H7 (cell line): ENCODE data around the gene PPT2. TPM values are rescaled to one million over a fixed set of nuclear protein-coding genes. Genes with fewer than 3 reads are reported as not detected.
"Not testable (repeated sequence)": the region's sequence is repeated elsewhere in the genome, so short reads cannot be mapped to it uniquely, and the experiment has no call there.

Experiments used
- DNase-seq: peaks from one replicate; pipeline ENCODE4 v3.0.0; 2012
- H3K27me3 ChIP-seq: 2 replicates; pipeline ENCODE4 v1.6.0; 2011; ENCODE audit warnings: mild to moderate bottlenecking, low read length; ENCODE audit not compliant: control insufficient read depth, insufficient read depth
- H3K36me3 ChIP-seq: replicated peaks from 2 replicates; pipeline ENCODE4 v1.5.1; 2011; ENCODE audit warnings: low read length; ENCODE audit not compliant: control insufficient read depth, insufficient read depth
- H3K4me3 ChIP-seq: 2 replicates; pipeline ENCODE4 v1.5.1; 2011; ENCODE audit warnings: low read depth, mild to moderate bottlenecking, control low read depth, low read length, moderate library complexity; ENCODE audit not compliant: insufficient read depth
- total RNA-seq: library from RNA; depleted of rRNA; stranded (reverse); fragments of >200 nt; shearing (Covaris generic); gene quantifications from 2 replicates; pipeline ENCODE4 v1.2.3, GENCODE V29; 2014

PPT2 gene
- total RNA-seq, 1 experiment from 2014 or later, result 25.5 TPM

GRCh38 chr6:32183483-32184083, 29.6 kb downstream of the PPT2 start:
- peak; percentile 27 for DNase-seq
- Histone ChIP-seq H3K36me3 (peaks cover 28% of the 10 kb centered on the region), H3K27me3 (no peaks in the 10 kb centered on the region), H3K4me3 (no peak overlapping the region)

DNA sequence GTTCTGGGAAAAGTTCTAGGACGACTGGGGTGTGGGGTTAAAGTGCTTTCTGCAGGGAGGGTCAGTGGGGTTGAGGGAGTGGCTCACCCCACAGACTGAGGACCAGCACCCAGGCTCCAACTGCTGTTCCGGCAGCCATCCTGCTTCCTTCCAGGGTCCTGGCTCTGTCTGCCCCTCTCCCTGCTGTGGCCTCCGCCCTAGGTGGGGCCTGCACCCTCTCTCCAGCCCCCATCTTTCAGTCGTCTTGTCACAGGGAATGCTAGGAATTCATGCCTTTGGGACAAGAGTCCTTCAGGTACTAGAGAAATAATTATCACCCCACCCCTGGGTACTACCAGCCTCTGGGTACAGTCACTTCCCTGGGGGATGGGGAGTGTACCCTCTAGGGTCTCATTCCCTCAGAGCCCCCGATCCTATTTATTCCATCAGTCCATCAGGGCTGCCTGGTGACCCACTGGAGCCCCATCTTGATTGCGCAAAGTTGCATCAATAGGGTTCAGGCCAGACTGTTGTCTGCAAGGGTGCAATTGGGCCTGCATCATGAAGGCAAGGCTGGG, 30.2 kb downstream of the PPT2 start, which contains the start of gene AGER:
Gene AGER, minus strand, starts transcription at position 170 of the 557 bp plus-strand sequence. Its CDS starts 31 bp downstream, at position 139.
- H3K27me3 ChIP-seq, result no peaks in the 10 kb centered on the region
- peak; percentile 35 for DNase-seq
- H3K4me3 ChIP-seq, result no peak within 1 kb of the TSS
- peaks cover 28% of the 10 kb centered on the region for H3K36me3 ChIP-seq

DNA sequence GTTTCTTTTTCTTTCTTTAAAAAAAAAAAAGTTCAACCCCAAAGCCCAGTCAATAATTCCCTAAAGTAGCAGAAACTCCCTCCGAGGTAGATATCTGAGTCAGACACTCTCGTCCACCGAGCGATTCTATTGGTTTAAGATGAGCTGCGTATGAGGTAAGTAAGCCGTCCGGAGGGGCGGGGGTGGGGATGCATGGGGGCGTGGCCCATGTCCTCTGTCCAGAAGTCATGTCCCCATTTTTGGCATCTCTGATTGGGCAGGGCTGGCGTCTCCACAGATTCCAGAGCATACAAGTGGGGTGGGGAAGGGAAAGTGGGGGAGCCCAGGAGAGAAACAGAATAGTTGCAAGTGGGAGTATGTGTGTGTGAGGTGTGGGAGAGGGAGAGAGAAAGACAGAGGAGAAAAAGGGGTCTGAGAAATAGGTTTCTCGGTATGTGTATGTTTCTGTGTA, 31.8 kb downstream of the PPT2 start:
- H3K4me3 ChIP-seq, H3K27me3 ChIP-seq: not testable (repeated sequence)
- peak; percentile 88 for DNase-seq
- H3K36me3 ChIP-seq, result peaks cover 26% of the 10 kb centered on the region

GRCh38 chr6:32186151-32186840, 32.4 kb downstream of the PPT2 start:
- peaks cover 24% of the 10 kb centered on the region for H3K36me3 ChIP-seq
- not testable (repeated sequence) for DNase-seq, H3K4me3 ChIP-seq, H3K27me3 ChIP-seq

DNA sequence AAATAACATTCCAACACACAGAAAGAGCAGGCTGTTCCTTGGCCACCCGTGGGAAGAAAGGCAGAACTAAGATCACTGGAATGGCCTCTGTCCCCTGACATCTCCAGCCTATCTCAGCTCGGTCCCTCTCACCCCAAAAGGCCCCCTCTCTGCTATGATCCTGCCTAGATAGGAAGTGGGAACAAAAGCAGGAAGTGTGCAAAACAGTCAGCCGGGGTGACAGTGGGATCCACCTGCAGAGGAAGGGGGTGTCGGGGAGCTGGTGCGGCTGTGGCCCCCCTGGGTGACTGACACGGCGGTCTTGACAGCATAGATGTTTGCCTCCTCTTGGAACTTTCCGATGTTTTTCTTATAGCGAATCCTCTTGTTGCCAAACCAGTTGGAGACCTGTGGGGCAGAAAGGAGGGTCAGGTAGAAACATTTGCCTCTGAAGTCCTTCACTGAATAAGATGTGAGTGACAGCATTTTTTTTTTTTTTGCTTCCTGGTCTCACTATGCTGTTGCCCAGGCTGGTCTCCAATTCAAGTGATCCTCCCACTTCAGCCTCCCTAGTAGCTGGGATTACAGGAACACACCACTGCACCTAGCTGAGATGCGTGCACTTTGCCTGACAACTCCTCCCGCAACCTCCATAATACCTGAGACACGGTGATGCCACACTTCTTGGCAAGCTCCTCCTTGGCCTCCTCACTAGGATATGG, 33.2 kb downstream of the PPT2 start:
- Histone ChIP-seq H3K36me3 (peaks cover 21% of the 10 kb centered on the region), H3K4me3 (no peak overlapping the region), H3K27me3 (no peaks in the 10 kb centered on the region)
- no peak for DNase-seq

DNA sequence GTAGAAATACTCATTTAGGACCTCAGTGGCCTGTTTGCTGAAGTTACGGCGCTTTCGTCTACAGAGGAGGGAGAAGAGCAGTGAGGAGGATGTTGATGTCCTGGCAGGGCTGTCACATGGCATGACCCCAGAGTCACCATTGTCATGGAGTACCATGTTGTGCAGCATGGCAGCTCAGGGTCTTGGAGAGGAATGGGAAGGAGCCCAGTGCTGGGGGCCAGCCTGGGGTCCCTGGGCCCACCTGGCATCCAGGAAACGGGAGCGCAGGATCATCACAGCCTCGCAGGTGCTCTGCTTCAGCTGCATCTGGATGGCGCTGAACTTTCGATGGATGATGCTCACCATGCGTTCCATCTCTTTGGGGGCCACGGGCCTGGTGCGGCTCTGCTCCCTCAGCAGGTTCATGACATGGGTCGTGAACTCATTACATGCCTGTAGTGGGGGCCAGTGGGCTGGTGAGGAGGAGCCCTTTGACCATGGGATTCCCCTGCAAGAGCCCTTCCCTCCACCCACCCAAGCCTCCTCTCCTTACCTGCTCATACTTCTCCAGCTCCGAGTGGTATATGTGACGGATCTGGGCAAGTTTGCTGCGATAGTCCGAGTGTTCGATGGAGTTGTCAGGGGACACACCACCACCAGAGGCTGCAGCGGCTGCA, 33.9 kb downstream of the PPT2 start:
- peaks cover 20% of the 10 kb centered on the region for H3K36me3 ChIP-seq
- H3K4me3 ChIP-seq, H3K27me3 ChIP-seq, DNase-seq: not testable (repeated sequence)

DNA sequence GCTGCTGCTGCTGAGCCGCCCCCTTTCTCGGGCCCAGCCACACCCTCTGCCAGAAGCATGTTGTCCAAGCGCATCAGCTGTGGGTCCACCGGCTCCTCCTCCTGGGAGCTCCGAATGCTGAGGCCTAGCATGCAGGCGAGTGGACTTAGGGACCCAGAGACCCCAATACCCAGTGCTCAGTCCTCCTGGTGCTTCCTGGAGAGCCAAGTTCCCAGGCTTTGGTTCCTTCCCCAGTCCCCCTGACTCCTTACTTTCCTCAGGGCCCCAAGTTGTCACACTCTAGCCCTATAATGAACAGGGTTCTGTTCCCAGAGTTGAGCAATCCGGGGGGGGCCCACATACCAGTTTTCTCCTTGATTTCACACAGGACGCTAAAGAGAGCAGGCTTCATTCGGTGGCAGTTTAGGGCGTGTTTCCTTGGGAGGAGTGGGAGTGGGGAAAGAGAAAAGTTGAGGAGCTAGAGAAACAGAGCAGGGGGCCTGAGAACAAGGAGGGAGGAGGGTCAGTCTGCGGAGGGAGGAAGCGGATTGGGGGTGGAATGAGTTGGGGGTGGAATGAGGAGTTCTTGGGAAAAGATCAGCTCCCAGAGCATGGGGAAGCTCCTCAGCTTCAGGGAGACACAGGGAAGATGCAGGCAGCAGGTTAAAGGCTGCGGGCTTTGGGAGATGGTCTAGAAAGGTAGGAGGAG, 34.6 kb downstream of the PPT2 start:
- Histone ChIP-seq H3K4me3 (peak overlapping the region; percentile 66), H3K36me3 (peaks cover 18% of the 10 kb centered on the region), H3K27me3 (no peaks in the 10 kb centered on the region)
- DNase-seq, result peak; percentile 58

- peak; percentile 64 for DNase-seq
- peak overlapping the region; percentile 66 for H3K4me3 ChIP-seq
- H3K27me3 ChIP-seq, result no peaks in the 10 kb centered on the region
- H3K36me3 ChIP-seq, result peaks cover 18% of the 10 kb centered on the region
Measured at GRCh38 chr6:32189069-32189741, 35.3 kb downstream of the PPT2 start.

- H3K4me3 ChIP-seq, result peak overlapping the region; percentile 66
- peaks cover 18% of the 10 kb centered on the region for H3K36me3 ChIP-seq
- no peaks in the 10 kb centered on the region for H3K27me3 ChIP-seq
- DNase-seq, result peak; percentile 77
Measured at GRCh38 chr6:32189742-32190053, 35.8 kb downstream of the PPT2 start.

GRCh38 chr6:32190054-32190851, 36.3 kb downstream of the PPT2 start, which contains the start of gene PBX2:
Gene PBX2, minus strand, starts transcription at chr6:32190202. Its CDS starts 287 bp downstream, at chr6:32189915.
- DNase-seq, result peak; percentile 94
- H3K36me3 ChIP-seq, result peaks cover 18% of the 10 kb centered on the region
- H3K27me3 ChIP-seq, result no peaks in the 10 kb centered on the region
- H3K4me3 ChIP-seq, result peak within 1 kb of the TSS; percentile 66

- DNase-seq, result no peak
- no peaks in the 10 kb centered on the region for H3K27me3 ChIP-seq
- peaks cover 17% of the 10 kb centered on the region for H3K36me3 ChIP-seq
- peak overlapping the region; percentile 39; the same call in 1 of the 2 replicates for H3K4me3 ChIP-seq
Measured at GRCh38 chr6:32190911-32191677, 37.2 kb downstream of the PPT2 start.
